ENCODE measurements around the gene NSL1.
"Not testable (repeated sequence)": the region's sequence is repeated elsewhere in the genome, so short reads cannot be mapped to it uniquely, and the experiment has no call there.

The NSL1 gene

GRCh38 chr1:212791676-212792395, at the start of gene NSL1, which contains the start of gene TATDN3:
Gene NSL1, minus strand, starts transcription at chr1:212791777. Its CDS starts 14 bp downstream, at chr1:212791763.
Gene TATDN3, plus strand, starts transcription at chr1:212791894. Its CDS starts 28 bp downstream, at chr1:212791922.
- peak within 1 kb of the TSS; percentile 92 for H3K4me3 ChIP-seq
- TF ChIP-seq CTCF (IDR thresholded peaks at IDR 0.05): no peak
- peak within 1 kb of the TSS; percentile 91 to 96 for H3K27ac ChIP-seq
- peak; percentile 93 for DNase-seq (ENCODE audit: low spot score)

GRCh38 chr1:212838145-212838544, 46.6 kb upstream of the NSL1 start:
- no peak overlapping the region for H3K4me3 ChIP-seq
- DNase-seq (ENCODE audit: low spot score): no peak
- H3K27ac ChIP-seq: no peak overlapping the region
- TF ChIP-seq CTCF (IDR thresholded peaks at IDR 0.05): no peak

GRCh38 chr1:212833211-212834207, 41.9 kb upstream of the NSL1 start:
- not testable (repeated sequence) for DNase-seq (ENCODE audit: low spot score); H3K27ac ChIP-seq; H3K4me3 ChIP-seq

- H3K27ac ChIP-seq: no peak overlapping the region
- no peak for DNase-seq (ENCODE audit: low spot score)
- TF ChIP-seq CTCF (IDR thresholded peaks at IDR 0.05): no peak
- no peak overlapping the region for H3K4me3 ChIP-seq
These were observed 36.8 kb upstream of the NSL1 start for GRCh38 chr1:212828395-212828794.

GRCh38 chr1:212827831-212828278, 36.3 kb upstream of the NSL1 start:
- DNase-seq (ENCODE audit: low spot score): no peak
- Histone ChIP-seq H3K4me3 (no peak overlapping the region), H3K27ac (no peak overlapping the region)
- TF ChIP-seq CTCF (IDR thresholded peaks at IDR 0.05): no peak

GRCh38 chr1:212827171-212827776, 35.7 kb upstream of the NSL1 start:
- Histone ChIP-seq H3K4me3 (no peak overlapping the region), H3K27ac (no peak overlapping the region)
- TF ChIP-seq CTCF (IDR thresholded peaks at IDR 0.05): no peak
- no peak for DNase-seq (ENCODE audit: low spot score)
